ENCODE measurements around the gene BRCA2. TPM values are rescaled to one million over a fixed set of nuclear protein-coding genes. Genes with fewer than 3 reads are reported as not detected.
A peak's percentile ranks its signal among the peaks of the same experiment; 100 is the strongest.

Gene BRCA2
- total RNA-seq, 1 donor from 2014 or later, result 3.9 TPM

GRCh38 chr13:32300406-32300805 is 14.9 kb upstream of the BRCA2 start:
- Histone ChIP-seq H3K4me1 (no peaks in the 10 kb centered on the region), H3K36me3 (no peaks in the 10 kb centered on the region), H3K27me3 (no peaks in the 10 kb centered on the region), H3K4me3 (no peak overlapping the region), H3K27ac (no peak overlapping the region), H3K9me3 (no peaks in the 10 kb centered on the region)
- TF ChIP-seq, protein P1, sequence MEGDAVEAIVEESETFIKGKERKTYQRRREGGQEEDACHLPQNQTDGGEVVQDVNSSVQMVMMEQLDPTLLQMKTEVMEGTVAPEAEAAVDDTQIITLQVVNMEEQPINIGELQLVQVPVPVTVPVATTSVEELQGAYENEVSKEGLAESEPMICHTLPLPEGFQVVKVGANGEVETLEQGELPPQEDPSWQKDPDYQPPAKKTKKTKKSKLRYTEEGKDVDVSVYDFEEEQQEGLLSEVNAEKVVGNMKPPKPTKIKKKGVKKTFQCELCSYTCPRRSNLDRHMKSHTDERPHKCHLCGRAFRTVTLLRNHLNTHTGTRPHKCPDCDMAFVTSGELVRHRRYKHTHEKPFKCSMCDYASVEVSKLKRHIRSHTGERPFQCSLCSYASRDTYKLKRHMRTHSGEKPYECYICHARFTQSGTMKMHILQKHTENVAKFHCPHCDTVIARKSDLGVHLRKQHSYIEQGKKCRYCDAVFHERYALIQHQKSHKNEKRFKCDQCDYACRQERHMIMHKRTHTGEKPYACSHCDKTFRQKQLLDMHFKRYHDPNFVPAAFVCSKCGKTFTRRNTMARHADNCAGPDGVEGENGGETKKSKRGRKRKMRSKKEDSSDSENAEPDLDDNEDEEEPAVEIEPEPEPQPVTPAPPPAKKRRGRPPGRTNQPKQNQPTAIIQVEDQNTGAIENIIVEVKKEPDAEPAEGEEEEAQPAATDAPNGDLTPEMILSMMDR (IDR thresholded peaks at IDR 0.05), result no peak
- no peak for TF ChIP-seq POLR2AphosphoS5 (IDR thresholded peaks at IDR 0.05; ENCODE audit: insufficient read depth in 1 of 2, low read depth in 1 of 2)
- no peak for TF ChIP-seq POLR2A (IDR thresholded peaks at IDR 0.05)
- no peak for DNase-seq (ENCODE audit: extremely low spot score in 2 of 2)
- intact Hi-C loops (cut with DNase I), result no loop called here

DNA sequence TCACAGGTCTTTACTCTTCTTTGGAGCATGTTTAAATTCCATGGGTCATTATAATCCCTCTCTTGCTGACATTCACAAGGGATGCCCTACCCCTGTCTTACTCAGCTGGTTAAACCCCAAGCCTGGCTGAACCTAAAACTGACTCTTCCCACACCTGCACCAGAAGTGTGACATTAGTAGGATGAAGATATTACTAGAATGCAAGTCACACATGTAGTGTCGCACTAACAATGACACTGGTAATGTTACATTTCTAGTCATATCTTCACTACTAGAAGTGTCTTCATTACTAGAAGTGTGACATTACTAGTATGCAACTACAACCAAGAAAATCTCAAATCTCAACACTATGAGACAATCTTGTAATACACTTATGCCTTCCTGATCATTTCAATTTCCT is 14.4 kb upstream of the BRCA2 start:
- Histone ChIP-seq H3K9me3 (no peaks in the 10 kb centered on the region), H3K4me1 (no peaks in the 10 kb centered on the region), H3K27me3 (no peaks in the 10 kb centered on the region), H3K36me3 (no peaks in the 10 kb centered on the region), H3K4me3 (no peak overlapping the region), H3K27ac (no peak overlapping the region)
- intact Hi-C loops (cut with DNase I), result no loop called here
- TF ChIP-seq POLR2A (IDR thresholded peaks at IDR 0.05) (no peak), POLR2AphosphoS5 (IDR thresholded peaks at IDR 0.05; ENCODE audit: insufficient read depth in 1 of 2, low read depth in 1 of 2) (no peak)
- TF ChIP-seq, protein P1 (IDR thresholded peaks at IDR 0.05), result no peak
- DNase-seq (ENCODE audit: extremely low spot score in 2 of 2), result no peak

GRCh38 chr13:32302461-32302860 is 12.8 kb upstream of the BRCA2 start:
- Histone ChIP-seq H3K4me1 (no peaks in the 10 kb centered on the region), H3K27me3 (no peaks in the 10 kb centered on the region), H3K4me3 (no peak overlapping the region), H3K9me3 (no peaks in the 10 kb centered on the region), H3K27ac (no peak overlapping the region), H3K36me3 (no peaks in the 10 kb centered on the region)
- TF ChIP-seq, protein P1 (IDR thresholded peaks at IDR 0.05), result no peak
- intact Hi-C loops (cut with DNase I), result no loop called here
- DNase-seq (ENCODE audit: extremely low spot score in 2 of 2), result no peak

DNA sequence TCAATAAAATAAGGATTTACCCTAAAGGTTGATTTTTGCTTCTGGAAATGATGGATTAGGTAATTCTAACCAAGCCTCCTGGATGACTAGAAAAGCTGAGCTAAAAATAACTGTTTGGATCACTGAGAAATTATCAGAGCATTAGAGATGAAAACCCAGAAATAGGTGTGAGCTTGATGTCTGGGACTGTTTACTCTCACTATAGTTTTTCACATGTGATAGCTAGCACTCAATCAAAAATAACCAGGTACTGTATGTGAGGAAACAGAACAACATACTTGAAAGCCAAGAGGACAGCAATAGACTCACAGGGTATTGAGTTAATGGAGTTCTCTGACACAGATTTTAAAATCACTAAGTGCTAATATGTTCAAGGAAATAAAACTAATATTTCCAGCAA is 9.7 kb upstream of the BRCA2 start:
- TF ChIP-seq POLR2A (IDR thresholded peaks at IDR 0.05) (no peak), POLR2AphosphoS5 (IDR thresholded peaks at IDR 0.05; ENCODE audit: insufficient read depth in 1 of 2, low read depth in 1 of 2) (no peak)
- TF ChIP-seq, protein P1 (IDR thresholded peaks at IDR 0.05), result no peak
- H3K4me1 ChIP-seq, result no peaks in the 10 kb centered on the region
- no peaks in the 10 kb centered on the region for H3K36me3 ChIP-seq
- H3K9me3 ChIP-seq, result no peaks in the 10 kb centered on the region
- no peak for DNase-seq (ENCODE audit: extremely low spot score in 2 of 2)
- H3K27me3 ChIP-seq, result no peaks in the 10 kb centered on the region
- intact Hi-C loops (cut with DNase I), result loop anchor here (5.0 kb wide), 1 partner anchor 283 kb away; no protein-coding TSS in a partner anchor
- no peak overlapping the region for H3K4me3 ChIP-seq
- H3K27ac ChIP-seq, result no peak overlapping the region

- intact Hi-C loops (cut with DNase I), result loop anchor here (5.0 to 10.0 kb wide), 2 partner anchors 287 to 405 kb away; no protein-coding TSS in a partner anchor
- DNase-seq (ENCODE audit: extremely low spot score in 2 of 2), result no peak
- no peaks in the 10 kb centered on the region for H3K4me1 ChIP-seq
- H3K27me3 ChIP-seq, result no peaks in the 10 kb centered on the region
- H3K4me3 ChIP-seq, result peak overlapping the region; percentile 8 to 17
- H3K36me3 ChIP-seq, result no peaks in the 10 kb centered on the region
- peak overlapping the region; percentile 31 for H3K27ac ChIP-seq
- no peaks in the 10 kb centered on the region for H3K9me3 ChIP-seq
- no peak for TF ChIP-seq POLR2AphosphoS5 (IDR thresholded peaks at IDR 0.05; ENCODE audit: insufficient read depth in 1 of 2, low read depth in 1 of 2)
- no peak for TF ChIP-seq POLR2A (IDR thresholded peaks at IDR 0.05)
- TF ChIP-seq, protein P1 (IDR thresholded peaks at IDR 0.05), result no peak
Measured at GRCh38 chr13:32309312-32310133, 5.8 kb upstream of the BRCA2 start.

All from vagina (tissue), 2 donors.